Uterus (tissue), 2 donors: Measurements from ENCODE around the gene PPP2CA.

Experiments used
- POLR2A ChIP-seq, 2 donors: fragments of 450-650 bp; IDR thresholded peaks; one replicate each; pipeline ENCODE4 v1.6.1; 2016; ENCODE audit warnings: antibody characterized with exemption in 2 of 2, mild to moderate bottlenecking in 1 of 2, moderate library complexity in 1 of 2
- TF ChIP-seq, protein P1 (sequence below), 4 experiments: fragments of 200-600 bp in 2 of 4; fragments of 450-650 bp in 2 of 4; sonication (generic) in 2 of 4; IDR thresholded peaks; one replicate each; pipeline ENCODE4 v1.5.1; 2016 to 2019; ENCODE audit warnings: antibody characterized with exemption in 4 of 4, mild to moderate bottlenecking in 2 of 4, moderate library complexity in 1 of 4

DNA sequence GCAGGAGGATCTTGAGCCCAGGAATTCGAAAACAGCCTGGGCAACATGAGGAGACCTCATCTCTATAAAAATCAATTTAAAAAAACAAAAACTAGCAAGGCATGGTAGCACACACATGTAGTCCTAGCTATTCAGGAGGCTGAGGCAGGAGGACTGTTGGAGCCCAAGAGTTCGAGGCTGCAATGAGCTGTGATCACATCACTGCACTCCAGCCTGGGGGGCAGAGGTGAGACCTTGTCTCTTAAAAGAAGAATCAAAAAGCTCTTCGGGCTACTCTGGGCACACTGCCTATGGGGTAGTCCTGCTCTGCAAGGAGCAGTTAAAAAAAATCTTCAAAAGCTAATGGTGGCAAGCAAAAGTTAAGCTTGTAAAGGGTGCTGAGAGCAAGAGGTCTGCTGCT is 72.6 kb downstream of the PPP2CA start:
- TF ChIP-seq, protein P1, sequence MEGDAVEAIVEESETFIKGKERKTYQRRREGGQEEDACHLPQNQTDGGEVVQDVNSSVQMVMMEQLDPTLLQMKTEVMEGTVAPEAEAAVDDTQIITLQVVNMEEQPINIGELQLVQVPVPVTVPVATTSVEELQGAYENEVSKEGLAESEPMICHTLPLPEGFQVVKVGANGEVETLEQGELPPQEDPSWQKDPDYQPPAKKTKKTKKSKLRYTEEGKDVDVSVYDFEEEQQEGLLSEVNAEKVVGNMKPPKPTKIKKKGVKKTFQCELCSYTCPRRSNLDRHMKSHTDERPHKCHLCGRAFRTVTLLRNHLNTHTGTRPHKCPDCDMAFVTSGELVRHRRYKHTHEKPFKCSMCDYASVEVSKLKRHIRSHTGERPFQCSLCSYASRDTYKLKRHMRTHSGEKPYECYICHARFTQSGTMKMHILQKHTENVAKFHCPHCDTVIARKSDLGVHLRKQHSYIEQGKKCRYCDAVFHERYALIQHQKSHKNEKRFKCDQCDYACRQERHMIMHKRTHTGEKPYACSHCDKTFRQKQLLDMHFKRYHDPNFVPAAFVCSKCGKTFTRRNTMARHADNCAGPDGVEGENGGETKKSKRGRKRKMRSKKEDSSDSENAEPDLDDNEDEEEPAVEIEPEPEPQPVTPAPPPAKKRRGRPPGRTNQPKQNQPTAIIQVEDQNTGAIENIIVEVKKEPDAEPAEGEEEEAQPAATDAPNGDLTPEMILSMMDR (IDR thresholded peaks at IDR 0.05): no peak
- TF ChIP-seq POLR2A (IDR thresholded peaks at IDR 0.05): no peak
